Activated CD4-positive, CD25-positive, alpha-beta regulatory T cell treated with anti-CD3 and anti-CD28 coated beads, Interleukin-2, amount 50 U/mL, for 24 hours (primary cell): ENCODE data around the gene FAM83E.
A peak's percentile ranks its signal among the peaks of the same experiment; 100 is the strongest.

Experiments used
- ATAC-seq, 2 donors: fragments of 150-1000 bp; cut with Tn5 transposase; one replicate each; pipeline ENCODE4 v1.10.0; 2021; ENCODE audit warnings: mild to moderate bottlenecking in 1 of 2, moderate library complexity in 1 of 2

FAM83E gene

GRCh38 chr19:48627865-48628314, 13.0 kb upstream of the FAM83E start:
- ATAC-seq = no peak

- ATAC-seq = peak in 1 of 2 donors; percentile 22
Measured at GRCh38 chr19:48627201-48627864, 12.5 kb upstream of the FAM83E start.

GRCh38 chr19:48625891-48626327, 11.0 kb upstream of the FAM83E start:
- ATAC-seq = no peak

- no peak for ATAC-seq
Measured at GRCh38 chr19:48624791-48625723, 10.2 kb upstream of the FAM83E start.

GRCh38 chr19:48624067-48624594, 9.3 kb upstream of the FAM83E start:
- ATAC-seq = peak; percentile 73 to 79

- no peak for ATAC-seq
Measured at GRCh38 chr19:48623556-48624066, 8.7 kb upstream of the FAM83E start.

- no peak for ATAC-seq
Measured at GRCh38 chr19:48619692-48620585, 5.1 kb upstream of the FAM83E start.

GRCh38 chr19:48618916-48619691, 4.2 kb upstream of the FAM83E start, which contains the start of the genes RPL18 and SPHK2:
Gene RPL18, minus strand, starts transcription at chr19:48619178. Its CDS starts 35 bp downstream, at chr19:48619143.
Gene SPHK2, plus strand, starts transcription at chr19:48619506. Its CDS starts 1,009 bp downstream, at chr19:48620515.
- ATAC-seq = peak; percentile 86 to 87

- no peak for ATAC-seq
Measured at GRCh38 chr19:48618278-48618915, 3.5 kb upstream of the FAM83E start.

GRCh38 chr19:48617146-48617937, 2.5 kb upstream of the FAM83E start:
- no peak for ATAC-seq

- no peak for ATAC-seq
Measured at GRCh38 chr19:48616491-48617056, 1.7 kb upstream of the FAM83E start.

GRCh38 chr19:48616041-48616436, 1.2 kb upstream of the FAM83E start:
- ATAC-seq = no peak

GRCh38 chr19:48615231-48616040, 560 bp upstream of the FAM83E start:
- no peak for ATAC-seq

GRCh38 chr19:48613852-48614435, 932 bp downstream of the FAM83E start:
- ATAC-seq = peak; percentile 2 to 3

GRCh38 chr19:48613024-48613851, 1.6 kb downstream of the FAM83E start:
- ATAC-seq = no peak

- no peak for ATAC-seq
Measured at GRCh38 chr19:48611872-48612271, 3.0 kb downstream of the FAM83E start.

GRCh38 chr19:48609571-48610108, 5.2 kb downstream of the FAM83E start:
- ATAC-seq = no peak
